Measurements from ENCODE around the gene ARHGEF25. TPM values are rescaled to one million over a fixed set of nuclear protein-coding genes. Genes with fewer than 3 reads are reported as not detected.
A peak's percentile ranks its signal among the peaks of the same experiment; 100 is the strongest.

ARHGEF25 gene
- total RNA-seq, 1 donor from 2014 or later = 28.7 TPM

GRCh38 chr12:57602544-57602943 lies 8.7 kb upstream of the ARHGEF25 start:
- peaks cover 26% of the 10 kb centered on the region for H3K4me1 ChIP-seq
- intact Hi-C loops (cut with DNase I) = no loop called here
- TF ChIP-seq POLR2AphosphoS5 (IDR thresholded peaks at IDR 0.05; ENCODE audit: insufficient read depth in 1 of 2, low read depth in 1 of 2) = no peak
- no peak for TF ChIP-seq CTCF (IDR thresholded peaks at IDR 0.05)
- no peak for TF ChIP-seq POLR2A (IDR thresholded peaks at IDR 0.05)
- H3K27me3 ChIP-seq = no peaks in the 10 kb centered on the region
- no peak for DNase-seq (ENCODE audit: extremely low spot score in 2 of 2)
- H3K36me3 ChIP-seq = peaks cover 0 to 34% of the 10 kb centered on the region in 2 donors
- peak overlapping the region; percentile 99 for H3K27ac ChIP-seq
- no peak overlapping the region for H3K4me3 ChIP-seq
- no peaks in the 10 kb centered on the region for H3K9me3 ChIP-seq

GRCh38 chr12:57603324-57603723 lies 7.9 kb upstream of the ARHGEF25 start:
- Histone ChIP-seq H3K4me1 (peaks cover 26% of the 10 kb centered on the region), H3K9me3 (no peaks in the 10 kb centered on the region), H3K36me3 (peaks cover 0 to 29% of the 10 kb centered on the region in 2 donors), H3K27ac (peak overlapping the region; percentile 99), H3K4me3 (no peak overlapping the region), H3K27me3 (no peaks in the 10 kb centered on the region)
- TF ChIP-seq POLR2AphosphoS5 (IDR thresholded peaks at IDR 0.05; ENCODE audit: insufficient read depth in 1 of 2, low read depth in 1 of 2) = no peak
- no peak for TF ChIP-seq POLR2A (IDR thresholded peaks at IDR 0.05)
- TF ChIP-seq CTCF (IDR thresholded peaks at IDR 0.05) = no peak
- DNase-seq (ENCODE audit: extremely low spot score in 2 of 2) = no peak
- intact Hi-C loops (cut with DNase I) = no loop called here

- H3K4me1 ChIP-seq = peaks cover 26% of the 10 kb centered on the region
- TF ChIP-seq CTCF (IDR thresholded peaks at IDR 0.05) = no peak
- peak in 1 of 2 donors; percentile 74 for TF ChIP-seq POLR2AphosphoS5 (IDR thresholded peaks at IDR 0.05; ENCODE audit: insufficient read depth in 1 of 2, low read depth in 1 of 2)
- intact Hi-C loops (cut with DNase I) = loop anchor here (2.0 kb wide), 1 partner anchor 83 kb away; the partner anchor contains the start of gene DDIT3
- H3K27ac ChIP-seq = peak overlapping the region; percentile 99
- no peaks in the 10 kb centered on the region for H3K27me3 ChIP-seq
- H3K4me3 ChIP-seq = peak overlapping the region; percentile 64 to 76
- H3K36me3 ChIP-seq = peaks cover 0 to 26% of the 10 kb centered on the region in 2 donors
- no peaks in the 10 kb centered on the region for H3K9me3 ChIP-seq
- no peak for DNase-seq (ENCODE audit: extremely low spot score in 2 of 2)
Measured at GRCh38 chr12:57603815-57604453, 7.3 kb upstream of the ARHGEF25 start.

GRCh38 chr12:57604454-57604991 lies 6.7 kb upstream of the ARHGEF25 start, which contains the start of gene DTX3:
DTX3 (plus strand) TSS chr12:57604824; CDS start chr12:57606518, 1,694 bp downstream.
- Histone ChIP-seq H3K9me3 (no peaks in the 10 kb centered on the region), H3K27ac (peak within 1 kb of the TSS; percentile 99), H3K4me1 (peaks cover 26% of the 10 kb centered on the region), H3K4me3 (peak within 1 kb of the TSS; percentile 64 to 76), H3K36me3 (peaks cover 0 to 20% of the 10 kb centered on the region in 2 donors), H3K27me3 (no peaks in the 10 kb centered on the region)
- peak in 1 of 2 donors; percentile 39 for TF ChIP-seq POLR2AphosphoS5 (IDR thresholded peaks at IDR 0.05; ENCODE audit: insufficient read depth in 1 of 2, low read depth in 1 of 2)
- TF ChIP-seq CTCF (IDR thresholded peaks at IDR 0.05) = no peak
- no peak for DNase-seq (ENCODE audit: extremely low spot score in 2 of 2)
- intact Hi-C loops (cut with DNase I) = loop anchor here (2.0 kb wide), 1 partner anchor 84 kb away; the partner anchor contains the start of gene DDIT3

Data from vagina (tissue), 2 donors.